Measurements from ENCODE around the gene OR51V1. TPM values are rescaled to one million over a fixed set of nuclear protein-coding genes. Genes with fewer than 3 reads are reported as not detected.

Gene OR51V1
- total RNA-seq, 1 donor from 2014 or later: not detected

DNA sequence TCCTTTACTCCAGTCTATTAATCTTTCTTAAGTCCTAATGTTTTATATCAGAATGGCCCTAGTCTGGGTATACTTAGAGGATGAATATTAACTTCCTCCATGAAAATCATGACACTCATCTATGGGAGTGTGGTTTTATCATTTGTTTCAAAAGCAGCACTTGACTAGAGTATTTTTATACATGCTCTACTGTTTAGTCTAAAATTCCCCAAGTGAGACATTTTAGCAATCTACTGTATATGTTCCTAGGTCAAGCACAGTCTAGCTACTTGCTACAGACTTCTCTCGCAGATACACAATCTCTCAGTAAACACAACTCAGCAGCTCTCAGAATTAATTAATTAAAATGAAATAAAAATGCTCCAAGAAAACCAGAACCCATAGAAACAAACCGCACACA, 29.3 kb upstream of the OR51V1 start:
- H3K9me3 ChIP-seq: no peaks in the 10 kb centered on the region
- H3K4me1 ChIP-seq: no peaks in the 10 kb centered on the region
- no peak overlapping the region for H3K27ac ChIP-seq
- TF ChIP-seq CTCF (IDR thresholded peaks at IDR 0.05): no peak
- intact Hi-C loops (cut with DNase I): no loop called here
- no peak for DNase-seq (ENCODE audit: low spot score in 2 of 2)
- H3K4me3 ChIP-seq: no peak overlapping the region
- H3K36me3 ChIP-seq: no peaks in the 10 kb centered on the region
- H3K27me3 ChIP-seq: no peaks in the 10 kb centered on the region

DNA sequence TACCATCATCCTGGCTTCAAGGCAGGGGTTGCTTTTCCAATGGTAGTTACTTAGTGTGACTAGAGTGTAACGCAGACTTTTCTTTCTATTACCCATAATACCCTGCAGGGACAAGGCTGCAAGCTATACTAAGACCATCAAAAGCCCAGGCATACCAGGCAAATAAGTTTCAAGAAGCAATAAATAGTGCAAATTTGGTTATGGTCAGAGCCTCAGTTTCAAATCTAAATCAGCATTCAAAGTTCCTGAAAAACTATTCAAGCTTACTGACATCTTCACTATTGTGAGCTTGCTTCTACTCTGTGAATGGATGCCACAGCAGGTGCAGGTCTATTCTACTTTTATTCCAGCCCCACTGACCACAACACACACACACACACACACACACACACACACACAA, 28.9 kb upstream of the OR51V1 start:
- Histone ChIP-seq H3K36me3 (no peaks in the 10 kb centered on the region), H3K9me3 (no peaks in the 10 kb centered on the region), H3K4me3 (no peak overlapping the region), H3K4me1 (no peaks in the 10 kb centered on the region), H3K27ac (no peak overlapping the region), H3K27me3 (no peaks in the 10 kb centered on the region)
- TF ChIP-seq CTCF (IDR thresholded peaks at IDR 0.05): no peak
- DNase-seq (ENCODE audit: low spot score in 2 of 2): no peak
- intact Hi-C loops (cut with DNase I): no loop called here

GRCh38 chr11:5228124-5228523, 27.6 kb upstream of the OR51V1 start:
- Histone ChIP-seq H3K9me3 (no peaks in the 10 kb centered on the region), H3K4me3 (no peak overlapping the region), H3K36me3 (no peaks in the 10 kb centered on the region), H3K4me1 (no peaks in the 10 kb centered on the region), H3K27me3 (no peaks in the 10 kb centered on the region), H3K27ac (no peak overlapping the region)
- no peak for TF ChIP-seq CTCF (IDR thresholded peaks at IDR 0.05)
- intact Hi-C loops (cut with DNase I): no loop called here
- no peak for DNase-seq (ENCODE audit: low spot score in 2 of 2)

DNA sequence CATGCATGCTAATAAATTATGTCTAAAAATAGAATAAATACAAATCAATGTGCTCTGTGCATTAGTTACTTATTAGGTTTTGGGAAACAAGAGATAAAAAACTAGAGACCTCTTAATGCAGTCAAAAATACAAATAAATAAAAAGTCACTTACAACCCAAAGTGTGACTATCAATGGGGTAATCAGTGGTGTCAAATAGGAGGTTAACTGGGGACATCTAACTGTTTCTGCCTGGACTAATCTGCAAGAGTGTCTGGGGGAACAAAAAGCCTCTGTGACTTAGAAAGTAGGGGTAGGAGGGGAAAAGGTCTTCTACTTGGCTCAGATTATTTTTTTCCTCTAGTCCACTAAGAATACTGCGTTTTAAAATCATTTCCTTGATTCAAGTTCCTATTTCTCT, 27.2 kb upstream of the OR51V1 start:
- TF ChIP-seq CTCF (IDR thresholded peaks at IDR 0.05): no peak
- Histone ChIP-seq H3K4me3 (no peak overlapping the region), H3K27me3 (no peaks in the 10 kb centered on the region), H3K4me1 (no peaks in the 10 kb centered on the region), H3K9me3 (no peaks in the 10 kb centered on the region), H3K36me3 (no peaks in the 10 kb centered on the region), H3K27ac (no peak overlapping the region)
- intact Hi-C loops (cut with DNase I): no loop called here
- DNase-seq (ENCODE audit: low spot score in 2 of 2): no peak

GRCh38 chr11:5226732-5227310, 26.3 kb upstream of the OR51V1 start, which contains the start of gene HBB:
TSS of gene HBB (minus strand) at chr11:5227071. CDS start at chr11:5227021, 50 bp downstream.
- no peaks in the 10 kb centered on the region for H3K9me3 ChIP-seq
- TF ChIP-seq CTCF (IDR thresholded peaks at IDR 0.05): no peak
- no peak within 1 kb of the TSS for H3K4me3 ChIP-seq
- DNase-seq (ENCODE audit: low spot score in 2 of 2): no peak
- no peak within 1 kb of the TSS for H3K27ac ChIP-seq
- intact Hi-C loops (cut with DNase I): no loop called here
- H3K4me1 ChIP-seq: no peaks in the 10 kb centered on the region
- no peaks in the 10 kb centered on the region for H3K27me3 ChIP-seq
- H3K36me3 ChIP-seq: no peaks in the 10 kb centered on the region

GRCh38 chr11:5225480-5225871, 25.0 kb upstream of the OR51V1 start:
- Histone ChIP-seq H3K36me3 (no peaks in the 10 kb centered on the region), H3K27me3 (no peaks in the 10 kb centered on the region), H3K9me3 (peaks cover 0 to 4% of the 10 kb centered on the region in 2 donors), H3K27ac (no peak overlapping the region), H3K4me3 (no peak overlapping the region), H3K4me1 (no peaks in the 10 kb centered on the region)
- intact Hi-C loops (cut with DNase I): no loop called here
- DNase-seq (ENCODE audit: low spot score in 2 of 2): no peak
- TF ChIP-seq CTCF (IDR thresholded peaks at IDR 0.05): no peak
